Non-pigmented ciliary epithelial cell (primary cell): ENCODE data around the gene PBX3.

Source experiments
- DNase-seq: peaks from one replicate; pipeline ENCODE4 v3.0.0-alpha.2; 2010; ENCODE audit warnings: low read depth

The PBX3 gene

GRCh38 chr9:125998837-125999503 lies 251.8 kb downstream of the PBX3 start:
- DNase-seq: no peak

GRCh38 chr9:125999504-125999881 lies 252.3 kb downstream of the PBX3 start:
- no peak for DNase-seq

DNA sequence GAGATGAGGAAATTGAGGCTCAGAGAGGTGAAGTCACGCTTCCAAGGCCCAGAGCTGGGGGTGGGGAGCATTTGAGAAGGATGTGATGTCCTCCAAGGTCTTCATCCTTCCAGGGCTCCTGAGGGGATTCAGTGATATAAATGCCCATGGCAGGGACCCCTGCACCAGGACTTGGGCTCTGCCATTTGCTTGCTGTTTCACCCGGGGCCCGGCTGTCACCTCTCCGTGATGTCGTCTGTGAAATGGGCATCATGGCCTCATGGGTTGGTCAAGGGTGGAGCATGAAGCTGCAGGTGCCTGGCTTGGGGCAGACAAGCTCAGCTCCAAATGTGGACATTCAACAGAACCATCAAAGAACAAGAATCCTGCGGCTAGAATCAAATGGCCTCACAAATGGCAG lies 253.1 kb downstream of the PBX3 start:
- DNase-seq: no peak

DNA sequence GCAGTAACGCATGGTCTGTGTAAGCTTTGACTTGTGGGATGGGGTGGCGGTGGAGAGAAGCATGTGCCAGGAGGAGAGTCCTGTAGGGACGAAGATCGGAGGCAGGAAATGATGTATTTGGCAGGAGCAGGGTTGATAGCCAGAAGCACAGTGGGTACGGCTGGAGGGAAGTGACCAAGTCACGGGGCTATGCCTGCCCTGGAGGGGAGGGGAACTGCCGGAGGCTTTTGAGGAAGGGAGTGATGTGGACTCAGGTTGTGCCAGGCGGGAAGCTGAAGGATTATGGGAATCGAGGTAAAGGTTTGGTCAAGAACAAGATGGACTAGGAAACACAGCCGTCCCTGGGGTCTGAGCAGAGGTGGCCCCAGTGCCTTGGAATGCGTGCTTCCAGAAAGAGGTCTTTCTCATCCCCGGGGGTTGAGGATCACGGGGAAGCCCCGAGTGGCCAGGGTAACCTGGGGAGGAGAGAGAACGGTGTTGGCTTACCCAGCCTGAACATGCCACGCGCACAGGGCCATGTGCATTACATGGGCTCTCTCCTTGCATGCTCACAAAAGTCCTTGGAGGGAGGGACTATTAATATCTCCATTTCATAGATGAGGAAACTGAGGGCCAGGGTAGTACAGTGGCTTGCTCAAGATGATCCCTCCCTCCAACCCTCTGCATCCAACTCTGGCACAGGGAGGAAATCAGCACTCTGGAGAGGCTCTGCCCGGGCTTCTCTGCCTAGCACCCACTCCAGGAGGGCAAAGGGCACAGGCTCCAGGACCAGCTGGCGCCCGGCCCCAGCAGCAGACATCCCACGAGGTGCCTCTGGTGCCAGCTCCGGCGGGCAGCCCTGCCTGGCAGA lies 253.8 kb downstream of the PBX3 start:
- no peak for DNase-seq

DNA sequence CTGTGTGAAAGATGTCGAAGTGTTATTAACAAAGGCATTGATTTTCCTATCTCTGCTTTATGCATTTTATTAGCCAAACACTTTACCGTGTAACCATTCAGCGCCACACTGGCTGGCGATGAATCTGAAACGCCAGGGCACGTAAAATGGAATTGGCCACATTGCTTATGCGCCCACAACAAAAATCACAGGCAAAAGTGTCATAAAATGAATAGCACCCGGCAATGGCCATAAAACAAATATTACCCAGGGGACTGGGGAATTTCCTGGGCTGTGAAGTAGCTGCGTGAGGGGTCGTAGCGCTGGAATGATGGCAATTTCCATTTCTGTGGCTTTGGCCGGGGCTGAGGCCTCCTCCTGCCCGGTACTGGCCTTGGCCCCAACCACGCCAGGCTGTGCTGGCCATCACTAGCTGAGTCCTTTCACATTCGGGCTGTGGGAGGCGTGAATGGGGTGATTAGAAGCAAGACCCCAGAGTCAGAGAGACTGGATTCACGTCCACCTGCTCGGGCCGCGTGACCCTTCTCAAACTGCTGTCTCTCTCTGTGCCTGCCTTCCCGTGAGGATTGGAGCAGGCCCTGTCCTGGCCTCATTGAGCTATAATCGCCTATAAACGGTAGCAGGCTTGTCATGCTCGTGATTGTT lies 254.5 kb downstream of the PBX3 start:
- DNase-seq: no peak

- DNase-seq: no peak
Measured at GRCh38 chr9:126002476-126003350, 255.5 kb downstream of the PBX3 start.

- no peak for DNase-seq
Measured at GRCh38 chr9:126009047-126009446, 261.9 kb downstream of the PBX3 start.

- DNase-seq: no peak
Measured at GRCh38 chr9:126014726-126015125, 267.6 kb downstream of the PBX3 start.

DNA sequence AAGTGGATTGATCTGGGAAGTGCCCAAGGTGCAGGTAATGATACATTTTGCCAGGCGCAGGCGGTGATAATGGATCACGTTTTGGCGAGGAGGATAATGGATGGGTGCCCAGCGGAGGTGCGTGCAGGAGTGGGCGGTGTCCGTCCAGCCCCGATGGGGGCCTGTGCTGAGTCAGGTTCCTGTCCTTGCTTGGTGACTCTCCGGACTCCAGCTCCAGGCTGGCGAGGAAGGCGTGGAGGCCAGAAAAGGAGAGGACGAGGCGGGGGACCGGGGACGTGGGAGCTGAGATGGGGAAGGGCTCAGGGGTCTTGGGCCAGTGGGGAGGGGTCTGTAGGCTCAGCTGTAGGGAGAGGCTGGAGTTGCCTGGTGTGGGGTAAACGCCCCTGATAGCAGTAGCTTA lies 268.3 kb downstream of the PBX3 start:
- DNase-seq: no peak

DNA sequence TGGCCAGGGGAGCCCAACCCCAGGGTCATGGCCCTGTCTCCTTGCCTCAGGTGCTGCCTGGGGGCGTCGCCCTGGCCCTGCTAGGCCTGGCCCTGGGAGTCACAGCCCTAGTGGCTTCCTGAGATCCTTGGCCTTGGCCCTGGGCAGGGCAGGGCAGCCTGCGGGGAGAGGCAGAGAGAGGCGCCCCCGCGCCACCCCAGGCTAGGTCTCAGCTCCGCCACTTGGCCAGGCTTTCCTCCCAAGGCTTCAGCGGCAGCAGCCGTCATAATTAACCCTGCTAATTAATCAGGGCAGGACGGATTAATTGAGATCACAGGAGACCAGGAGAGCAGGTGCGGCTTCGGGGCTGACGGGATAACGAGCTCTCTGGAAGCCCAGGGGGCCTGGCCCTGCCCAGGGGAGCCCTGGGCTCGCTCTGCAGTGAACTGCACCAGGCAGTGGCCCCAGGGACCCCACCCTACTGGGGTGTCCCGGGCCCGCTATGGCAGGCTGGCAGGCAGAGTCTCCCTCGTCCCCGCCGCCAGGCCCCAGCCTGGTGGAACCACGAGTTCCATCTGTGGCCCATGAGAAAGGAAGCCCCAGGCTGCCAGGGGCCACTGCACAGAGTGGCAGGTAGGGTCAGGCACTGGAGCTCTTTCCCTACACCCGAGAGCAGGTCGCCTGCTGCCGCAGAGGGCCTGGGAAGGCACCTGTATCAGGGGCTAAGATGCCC lies 269.6 kb downstream of the PBX3 start:
- no peak for DNase-seq
